ENCODE measurements around the gene FAM174C. TPM values are rescaled to one million over a fixed set of nuclear protein-coding genes. Genes with fewer than 3 reads are reported as not detected.
"Not testable (repeated sequence)": the region's sequence is repeated elsewhere in the genome, so short reads cannot be mapped to it uniquely, and the experiment has no call there.

Gene FAM174C
- total RNA-seq, 1 donor from 2014 or later: 96.6 TPM

GRCh38 chr19:1315470-1316166, 40.3 kb downstream of the FAM174C start:
- DNase-seq (ENCODE audit: extremely low read depth, low read depth, low spot score): no peak

- no peak for DNase-seq (ENCODE audit: extremely low read depth, low read depth, low spot score)
Observed at GRCh38 chr19:1316466-1316865, 41.1 kb downstream of the FAM174C start.

GRCh38 chr19:1317274-1318003, 42.1 kb downstream of the FAM174C start:
- no peak for DNase-seq (ENCODE audit: extremely low read depth, low read depth, low spot score)

GRCh38 chr19:1318678-1319471, 43.5 kb downstream of the FAM174C start:
- DNase-seq (ENCODE audit: extremely low read depth, low read depth, low spot score): no peak

- not testable (repeated sequence) for DNase-seq (ENCODE audit: extremely low read depth, low read depth, low spot score)
Observed at GRCh38 chr19:1320282-1320650, 44.9 kb downstream of the FAM174C start.

GRCh38 chr19:1321539-1321938, 46.2 kb downstream of the FAM174C start:
- DNase-seq (ENCODE audit: extremely low read depth, low read depth, low spot score): no peak

- no peak for DNase-seq (ENCODE audit: extremely low read depth, low read depth, low spot score)
Observed at GRCh38 chr19:1322198-1322981, 47.1 kb downstream of the FAM174C start.

- DNase-seq (ENCODE audit: extremely low read depth, low read depth, low spot score): no peak
Observed at GRCh38 chr19:1324249-1324805, 49.0 kb downstream of the FAM174C start.

- DNase-seq (ENCODE audit: extremely low read depth, low read depth, low spot score): no peak
Observed at GRCh38 chr19:1324806-1325567, 49.7 kb downstream of the FAM174C start.

DNA sequence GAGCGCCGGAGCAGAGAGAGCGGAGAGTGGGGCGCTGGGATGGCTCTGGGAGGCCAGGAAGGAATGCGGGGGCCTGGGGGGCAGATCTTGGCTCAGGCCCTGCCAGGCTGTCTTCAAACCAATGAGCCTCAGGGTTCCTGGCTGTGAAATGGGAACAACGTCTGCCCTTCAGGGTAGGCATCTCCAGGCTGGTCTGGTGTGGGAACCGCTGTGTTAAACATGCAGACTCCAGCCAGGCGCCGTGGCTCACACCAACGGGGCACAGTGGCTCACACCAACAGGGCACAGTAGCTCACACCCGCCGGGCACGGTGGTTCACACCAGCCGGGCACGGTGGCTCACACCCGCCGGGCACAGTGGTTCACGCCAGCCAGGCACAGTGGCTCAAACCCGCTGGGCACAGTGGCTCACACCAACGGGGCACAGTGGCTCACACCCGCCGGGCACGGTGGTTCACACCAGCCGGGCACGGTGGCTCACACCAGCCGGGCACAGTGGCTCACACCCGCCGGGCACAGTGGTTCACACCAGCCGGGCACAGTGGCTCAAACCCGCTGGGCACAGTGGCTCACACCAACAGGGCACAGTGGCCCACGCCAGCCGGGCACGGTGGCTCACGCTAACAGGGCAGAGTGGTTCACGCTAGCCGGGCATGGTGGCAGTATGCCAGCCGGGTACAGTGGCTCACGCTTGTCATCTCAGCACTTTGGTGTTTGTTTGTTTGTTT, 50.4 kb downstream of the FAM174C start:
- no peak for DNase-seq (ENCODE audit: extremely low read depth, low read depth, low spot score)

DNA sequence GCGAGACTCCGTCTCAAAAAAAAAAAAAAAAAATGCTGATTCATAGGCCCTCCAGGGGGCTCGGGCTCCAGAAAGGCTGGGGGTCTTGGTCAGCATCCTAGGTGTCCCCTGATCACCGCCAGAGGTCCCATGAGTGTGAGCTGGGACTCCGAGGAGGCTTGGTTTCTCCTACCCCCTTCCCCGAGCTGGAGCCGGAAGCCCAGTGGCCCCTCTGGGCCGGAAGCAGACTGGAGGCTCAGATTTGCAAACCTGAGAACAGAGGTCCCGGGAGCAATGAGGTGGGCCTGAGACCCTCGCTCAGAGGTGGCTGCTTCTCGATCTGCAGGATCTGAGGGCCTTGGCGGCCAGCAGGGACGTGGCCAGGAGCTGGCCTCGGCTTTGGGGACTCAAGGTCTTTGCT, 51.8 kb downstream of the FAM174C start:
- DNase-seq (ENCODE audit: extremely low read depth, low read depth, low spot score): no peak

Other genes with a start within 250 kb of the FAM174C start
- gene CNN2, start 248.9 kb upstream of the FAM174C start, total RNA-seq: 271 and 285 TPM in 2 replicates
- 11.8 and 13.3 TPM in 2 replicates for gene ABCA7, start 235.4 kb upstream of the FAM174C start, total RNA-seq
- gene ARHGAP45, start 208.4 kb upstream of the FAM174C start, total RNA-seq: 23.0 and 27.0 TPM in 2 replicates
- gene POLR2E, start 180.2 kb upstream of the FAM174C start, total RNA-seq: 329 and 336 TPM in 2 replicates
- 752 and 944 TPM in 2 replicates for gene GPX4, start 171.5 kb upstream of the FAM174C start, total RNA-seq
- gene SBNO2, start 101.3 kb upstream of the FAM174C start, total RNA-seq: 53.8 and 76.3 TPM in 2 replicates
- gene STK11, start 69.8 kb upstream of the FAM174C start, total RNA-seq: 61.8 and 77.7 TPM in 2 replicates
- 9.8 and 13.9 TPM in 2 replicates for gene CBARP, start 37.5 kb upstream of the FAM174C start, total RNA-seq
- 79.0 and 95.6 TPM in 2 replicates for gene ATP5F1D, start 33.8 kb upstream of the FAM174C start, total RNA-seq
- 43.0 and 78.7 TPM in 2 replicates for gene MIDN, start 26.9 kb upstream of the FAM174C start, total RNA-seq
- 182 and 231 TPM in 2 replicates for gene CIRBP, start 6.2 kb upstream of the FAM174C start, total RNA-seq
- 2.6 and 4.8 TPM in 2 replicates for gene EFNA2, start 10.3 kb downstream of the FAM174C start, total RNA-seq
- gene NDUFS7, start 108.4 kb downstream of the FAM174C start, total RNA-seq: 159 and 165 TPM in 2 replicates
- 32.1 and 63.5 TPM in 2 replicates for gene GAMT, start 126.0 kb downstream of the FAM174C start, total RNA-seq
- gene DAZAP1, start 132.1 kb downstream of the FAM174C start, total RNA-seq: 61.5 and 74.9 TPM in 2 replicates
- 2,523 and 3,135 TPM in 2 replicates for gene RPS15, start 162.9 kb downstream of the FAM174C start, total RNA-seq
- 0.05 and 0.47 TPM in 2 replicates for gene APC2, start 174.6 kb downstream of the FAM174C start, total RNA-seq
- 36.0 and 41.9 TPM in 2 replicates for gene C19orf25, start 203.7 kb downstream of the FAM174C start, total RNA-seq
- gene PCSK4, start 214.8 kb downstream of the FAM174C start, total RNA-seq: 3.7 and 5.0 TPM in 2 replicates
- gene REEP6, start 215.7 kb downstream of the FAM174C start, total RNA-seq: 4.3 and 4.4 TPM in 2 replicates
- gene ADAMTSL5, start 237.5 kb downstream of the FAM174C start, total RNA-seq: 0.73 and 0.82 TPM in 2 replicates
- not detected in 2 replicates for gene PLK5, start 248.5 kb downstream of the FAM174C start, total RNA-seq

Measured in glomerular endothelial cell (primary cell).